Caco-2 (cell line): ENCODE data around the gene ALG10B. TPM values are rescaled to one million over a fixed set of nuclear protein-coding genes. Genes with fewer than 3 reads are reported as not detected.
"Not testable (repeated sequence)": the region's sequence is repeated elsewhere in the genome, so short reads cannot be mapped to it uniquely, and the experiment has no call there.

Source experiments
- BruUV-seq: library from RNA; stranded (reverse); fragments of 400-500 nt; replicated peaks from 2 replicates; lab custom pipeline; 2021; lab: Mats Ljungman, UMichigan
- CTCF ChIA-PET: fragments of 300-600 bp; sonication (Branson Sonifier 250); formaldehyde crosslinking; loops from one replicate; lab custom pipeline; 2022; ENCODE audit warnings: antibody characterized with exemption; lab: Charles Lee
- POLR2A ChIA-PET: fragments of 300-600 bp; sonication (Branson Sonifier 250); formaldehyde crosslinking; loops from one replicate; lab custom pipeline; 2022; ENCODE audit warnings: antibody characterized with exemption; lab: Charles Lee
- DNase-seq, 2 experiments: peaks; one replicate each; pipeline versions ENCODE4 v3.0.0 to v3.0.0-alpha.2; 2020 to 2022
- H3K27me3 ChIP-seq: replicated peaks from 2 replicates; pipeline ENCODE4 v1.6.0; 2011; ENCODE audit warnings: low read length; ENCODE audit not compliant: control insufficient read depth, insufficient read depth
- H3K36me3 ChIP-seq: 2 replicates; pipeline ENCODE4 v1.5.1; 2011; ENCODE audit warnings: low read length; ENCODE audit not compliant: control insufficient read depth, insufficient read depth
- H3K4me1 ChIP-seq: fragments of 250-450 bp; sonication (Bioruptor Pico); 2 replicates; pipeline ENCODE4 v1.5.1; 2020; ENCODE audit warnings: mild to moderate bottlenecking
- H3K4me3 ChIP-seq: 2 replicates; pipeline ENCODE4 v1.5.1; 2011; ENCODE audit warnings: low read depth, mild to moderate bottlenecking, control low read depth, low read length
- H3K9me3 ChIP-seq: fragments of 250-450 bp; sonication (Bioruptor Pico); 2 replicates; pipeline ENCODE4 v1.5.1; 2020; ENCODE audit warnings: mild to moderate bottlenecking, moderate library complexity
- H3K27ac Mint-ChIP-seq: one replicate; pipeline ENCODE4 v1.8.0; 2022; ENCODE audit warnings: mixed read lengths; ENCODE audit not compliant: unreplicated experiment
- H3K27me3 Mint-ChIP-seq: one replicate; pipeline ENCODE4 v1.8.0; 2022; ENCODE audit warnings: mixed read lengths; ENCODE audit not compliant: insufficient read depth, unreplicated experiment
- H3K36me3 Mint-ChIP-seq: one replicate; pipeline ENCODE4 v1.8.0; 2022; ENCODE audit warnings: mild to moderate bottlenecking, mixed read lengths; ENCODE audit not compliant: insufficient read depth, unreplicated experiment
- H3K4me1 Mint-ChIP-seq: one replicate; pipeline ENCODE4 v1.8.0; 2022; ENCODE audit warnings: low read depth, mixed read lengths; ENCODE audit not compliant: unreplicated experiment
- H3K4me3 Mint-ChIP-seq: one replicate; pipeline ENCODE4 v1.8.0; 2022; ENCODE audit warnings: mild to moderate bottlenecking, moderate library complexity, mixed read lengths; ENCODE audit not compliant: unreplicated experiment
- H3K9me3 Mint-ChIP-seq: one replicate; pipeline ENCODE4 v1.8.0; 2022; ENCODE audit warnings: mixed read lengths; ENCODE audit not compliant: unreplicated experiment
- CTCF ChIP-seq, 2 experiments: fragments of 200-600 bp in 1 of 2; IDR thresholded peaks; 1 replicate in 1 of 2; 2 replicates in 1 of 2; pipeline versions ENCODE4 v1.5.1 to v1.8.0; 2011 to 2022; ENCODE audit warnings: antibody characterized with exemption in 1 of 2, control low read depth in 1 of 2, inconsistent platforms in 1 of 2, low read depth in 1 of 2, low read length in 1 of 2, mild to moderate bottlenecking in 1 of 2, moderate library complexity in 1 of 2; ENCODE audit not compliant: insufficient read depth in 1 of 2, severe bottlenecking in 1 of 2, unreplicated experiment in 1 of 2
- intact Hi-C: fragments of 100-400 bp; cut with micrococcal nuclease; formaldehyde crosslinking; loops from one replicate; pipeline ENCODE4 v1.10.0; 2022; ENCODE audit not compliant: unreplicated experiment
- total RNA-seq: library from RNA; stranded (reverse); gene quantifications from 2 replicates; pipeline ENCODE4 v1.2.3, GENCODE V29; 2022

The ALG10B gene
- total RNA-seq, 1 experiment from 2014 or later, result 11.9 TPM

- ChIA-PET POLR2A (no interaction called here), CTCF (no interaction called here)
- Mint-ChIP-seq H3K4me3 (no peak overlapping the region), H3K27ac (no peak overlapping the region), H3K4me1 (no peaks in the 10 kb centered on the region), H3K36me3 (no peaks in the 10 kb centered on the region), H3K9me3 (peaks cover 16% of the 10 kb centered on the region), H3K27me3 (no peaks in the 10 kb centered on the region)
- Histone ChIP-seq H3K27me3 (no peaks in the 10 kb centered on the region), H3K9me3 (no peaks in the 10 kb centered on the region), H3K36me3 (no peaks in the 10 kb centered on the region), H3K4me3 (no peak overlapping the region), H3K4me1 (no peaks in the 10 kb centered on the region)
- no peak for DNase-seq
- TF ChIP-seq CTCF (IDR thresholded peaks at IDR 0.05; ENCODE audit: insufficient read depth in 1 of 2, low read depth in 1 of 2, low read length in 1 of 2, severe bottlenecking in 1 of 2, unreplicated experiment in 1 of 2), result no peak
- intact Hi-C loops, result no loop called here
- no TSS peak for BruUV-seq
Observed at GRCh38 chr12:38332814-38333213, 16.2 kb downstream of the ALG10B start.

- POLR2A ChIA-PET, result no interaction called here
- Histone ChIP-seq H3K36me3 (no peaks in the 10 kb centered on the region), H3K27me3 (no peaks in the 10 kb centered on the region), H3K4me3 (no peak overlapping the region), H3K4me1 (no peaks in the 10 kb centered on the region), H3K9me3 (no peaks in the 10 kb centered on the region)
- CTCF ChIA-PET, result no interaction called here
- no TSS peak for BruUV-seq
- H3K9me3 Mint-ChIP-seq, result peaks cover 16% of the 10 kb centered on the region
- no peaks in the 10 kb centered on the region for H3K36me3 Mint-ChIP-seq
- no peaks in the 10 kb centered on the region for H3K4me1 Mint-ChIP-seq
- H3K27ac Mint-ChIP-seq, result no peak overlapping the region
- TF ChIP-seq CTCF (IDR thresholded peaks at IDR 0.05; ENCODE audit: insufficient read depth in 1 of 2, low read depth in 1 of 2, low read length in 1 of 2, severe bottlenecking in 1 of 2, unreplicated experiment in 1 of 2), result no peak
- DNase-seq, result no peak
- no peaks in the 10 kb centered on the region for H3K27me3 Mint-ChIP-seq
- no peak overlapping the region for H3K4me3 Mint-ChIP-seq
- intact Hi-C loops, result no loop called here
Observed at GRCh38 chr12:38342444-38342843, 25.9 kb downstream of the ALG10B start.

GRCh38 chr12:38343256-38343655 lies 26.7 kb downstream of the ALG10B start:
- H3K4me1 Mint-ChIP-seq, H3K9me3 ChIP-seq, H3K27ac Mint-ChIP-seq, H3K36me3 Mint-ChIP-seq, CTCF ChIA-PET, H3K27me3 Mint-ChIP-seq, H3K4me3 Mint-ChIP-seq, H3K4me1 ChIP-seq, DNase-seq, intact Hi-C loops, H3K36me3 ChIP-seq, POLR2A ChIA-PET, H3K27me3 ChIP-seq, H3K4me3 ChIP-seq, BruUV-seq: not testable (repeated sequence)
- H3K9me3 Mint-ChIP-seq, result peaks cover 19% of the 10 kb centered on the region

GRCh38 chr12:38343916-38344315 lies 27.3 kb downstream of the ALG10B start:
- intact Hi-C loops, H3K9me3 ChIP-seq, BruUV-seq, H3K36me3 Mint-ChIP-seq, POLR2A ChIA-PET, DNase-seq, H3K27me3 ChIP-seq, CTCF ChIA-PET, H3K27ac Mint-ChIP-seq, H3K4me3 Mint-ChIP-seq, H3K27me3 Mint-ChIP-seq, H3K4me3 ChIP-seq, H3K4me1 Mint-ChIP-seq, H3K4me1 ChIP-seq, H3K36me3 ChIP-seq: not testable (repeated sequence)
- H3K9me3 Mint-ChIP-seq, result peaks cover 19% of the 10 kb centered on the region
